Peyer's patch (tissue), 4 donors: ENCODE measurements around the gene PIK3R5.

Experiments
- POLR2A ChIP-seq, 2 donors: fragments of 450-650 bp; IDR thresholded peaks; one replicate each; pipeline ENCODE4 v1.5.1; 2017; ENCODE audit warnings: antibody characterized with exemption in 2 of 2, mild to moderate bottlenecking in 2 of 2, moderate library complexity in 2 of 2
- TF ChIP-seq, protein P1 (sequence below), 6 experiments: fragments of 450-650 bp in 4 of 6; fragments of 200-600 bp in 2 of 6; sonication (generic) in 1 of 6; IDR thresholded peaks; one replicate each; pipeline ENCODE4 v1.5.1; 2017 to 2019; ENCODE audit warnings: antibody characterized with exemption in 6 of 6, mild to moderate bottlenecking in 3 of 6, moderate library complexity in 1 of 6

DNA sequence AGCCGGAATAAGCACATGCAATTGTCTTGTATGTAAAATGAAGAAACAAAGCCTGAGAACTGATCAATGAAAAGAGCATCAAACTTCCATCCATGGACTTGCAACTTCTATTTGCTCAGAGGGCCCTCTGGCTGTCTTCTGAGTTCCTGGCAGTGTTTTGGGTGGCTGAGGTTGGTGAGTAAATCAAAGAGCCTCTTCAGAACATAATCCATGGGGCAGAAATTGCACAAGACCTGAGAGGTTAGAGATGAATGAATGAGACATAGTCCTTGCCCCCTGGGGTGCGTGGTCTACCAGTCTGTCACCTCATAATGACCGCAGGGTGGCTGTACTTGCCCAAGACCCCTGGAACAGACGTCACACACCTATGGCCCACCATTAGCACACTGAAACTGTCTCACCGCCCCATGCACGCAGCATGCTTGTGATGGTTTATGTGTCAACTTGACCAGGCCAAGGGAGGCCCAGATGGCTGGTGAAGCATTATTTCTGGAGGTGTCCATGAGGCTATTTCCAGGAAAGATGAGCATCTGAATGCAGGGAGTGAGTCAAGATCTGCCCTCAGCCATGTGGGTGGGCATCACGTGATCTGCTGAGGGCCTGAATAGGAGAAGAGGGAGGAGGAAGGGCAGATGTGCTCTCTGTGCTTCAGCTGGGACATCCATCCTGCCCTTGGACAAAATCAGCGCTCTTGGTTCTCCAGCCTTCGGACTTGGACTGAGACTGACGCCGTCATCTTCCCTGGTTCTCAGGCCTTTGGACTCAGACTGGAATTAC lies 106.3 kb downstream of the PIK3R5 start:
- TF ChIP-seq POLR2A (IDR thresholded peaks at IDR 0.05): no peak
- TF ChIP-seq, protein P1, sequence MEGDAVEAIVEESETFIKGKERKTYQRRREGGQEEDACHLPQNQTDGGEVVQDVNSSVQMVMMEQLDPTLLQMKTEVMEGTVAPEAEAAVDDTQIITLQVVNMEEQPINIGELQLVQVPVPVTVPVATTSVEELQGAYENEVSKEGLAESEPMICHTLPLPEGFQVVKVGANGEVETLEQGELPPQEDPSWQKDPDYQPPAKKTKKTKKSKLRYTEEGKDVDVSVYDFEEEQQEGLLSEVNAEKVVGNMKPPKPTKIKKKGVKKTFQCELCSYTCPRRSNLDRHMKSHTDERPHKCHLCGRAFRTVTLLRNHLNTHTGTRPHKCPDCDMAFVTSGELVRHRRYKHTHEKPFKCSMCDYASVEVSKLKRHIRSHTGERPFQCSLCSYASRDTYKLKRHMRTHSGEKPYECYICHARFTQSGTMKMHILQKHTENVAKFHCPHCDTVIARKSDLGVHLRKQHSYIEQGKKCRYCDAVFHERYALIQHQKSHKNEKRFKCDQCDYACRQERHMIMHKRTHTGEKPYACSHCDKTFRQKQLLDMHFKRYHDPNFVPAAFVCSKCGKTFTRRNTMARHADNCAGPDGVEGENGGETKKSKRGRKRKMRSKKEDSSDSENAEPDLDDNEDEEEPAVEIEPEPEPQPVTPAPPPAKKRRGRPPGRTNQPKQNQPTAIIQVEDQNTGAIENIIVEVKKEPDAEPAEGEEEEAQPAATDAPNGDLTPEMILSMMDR (IDR thresholded peaks at IDR 0.05): no peak
